Measurements from ENCODE around the gene C1orf87. TPM values are rescaled to one million over a fixed set of nuclear protein-coding genes. Genes with fewer than 3 reads are reported as not detected.

C1orf87 gene
- polyA plus RNA-seq (ENCODE audit: insufficient read depth in 1 of 5, insufficient read length in 5 of 5, low replicate concordance in 1 of 5) = 1 to 10 TPM in 4 of 5 donors, under 1 TPM in 1; 0.84 to 4.8 (median 3.3) TPM
- long read RNA-seq, donor 1, partial matches to known transcripts = 0 of 2 reads
- long read RNA-seq, donor 1, other reads (novel, unspliced or antisense) = 0 of 2 reads
- long read RNA-seq, donor 2 = 0 reads
- long read RNA-seq, donor 3 = 0 reads
- long read RNA-seq, donor 4, partial matches to known transcripts = 0 of 1 reads
- long read RNA-seq, donor 4, other reads (novel, unspliced or antisense) = 0 of 1 reads
- long read RNA-seq, donor 5 = 0 reads
- long read RNA-seq, donor 6 = 0 reads
- long read RNA-seq, donor 7, partial matches to known transcripts = 0 of 2 reads
- long read RNA-seq, donor 7, other reads (novel, unspliced or antisense) = 0 of 2 reads
- long read RNA-seq, donor 8 = 0 reads

DNA sequence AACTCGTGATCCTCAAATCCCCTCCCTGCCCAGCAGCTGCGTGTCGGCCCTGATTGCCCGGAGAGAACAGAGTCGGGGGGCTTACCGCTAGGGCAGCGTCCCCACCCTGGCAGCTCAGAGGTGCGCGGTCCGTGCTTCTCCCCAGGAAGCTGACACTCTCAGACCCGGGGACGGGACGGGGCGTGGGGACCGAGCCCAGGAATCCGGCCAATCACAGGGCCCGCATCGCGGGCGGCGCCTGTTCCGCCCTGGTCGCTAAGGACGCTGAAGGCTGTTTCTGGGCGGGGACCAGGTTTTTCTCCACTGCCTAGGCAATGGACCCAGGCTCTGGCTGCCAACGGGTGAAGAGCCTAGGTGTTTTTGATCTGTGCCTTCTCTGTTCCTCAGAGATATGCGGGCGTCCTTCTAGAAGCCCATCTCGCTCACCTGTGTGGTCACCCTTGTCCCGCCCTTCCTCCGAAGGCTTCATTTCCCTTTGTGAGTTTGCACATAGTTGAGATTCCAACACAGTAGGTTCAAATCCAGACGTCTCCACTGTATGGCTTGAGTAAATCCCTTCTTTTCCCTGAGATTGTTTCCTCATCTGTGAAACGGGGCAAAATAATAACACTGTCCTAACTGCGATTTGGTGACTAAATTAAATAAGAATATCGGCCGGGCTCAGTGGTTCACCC lies at the start of gene C1orf87:
Gene C1orf87, minus strand, starts transcription at position 166 of the 674 bp plus-strand sequence. CDS start 1,127 bp downstream, outside the sequence.
- no peak for DNase-seq

GRCh38 chr1:60118085-60118484 lies 44.5 kb upstream of the C1orf87 start:
- DNase-seq = no peak

GRCh38 chr1:60114745-60115318 lies 41.3 kb upstream of the C1orf87 start:
- DNase-seq = no peak

DNA sequence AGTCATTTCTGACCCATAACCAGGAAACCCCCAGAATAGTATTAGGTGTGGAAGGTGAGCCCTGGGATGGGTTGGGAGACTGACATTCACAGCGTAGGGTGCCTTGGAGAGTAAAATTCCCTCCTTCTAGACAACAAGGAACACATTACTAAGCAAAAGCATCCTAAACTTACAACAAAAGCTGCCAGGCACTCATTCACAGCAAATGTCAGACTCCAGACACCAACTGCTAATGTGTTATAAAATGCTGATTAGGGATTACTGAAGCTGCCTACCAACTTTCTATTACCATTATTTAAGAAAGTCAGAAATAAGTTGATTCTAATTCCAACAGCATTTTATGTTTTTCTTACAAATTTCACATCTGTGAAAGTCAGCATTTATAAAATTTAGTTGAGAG lies 40.0 kb upstream of the C1orf87 start:
- DNase-seq = no peak

GRCh38 chr1:60113028-60113427 lies 39.5 kb upstream of the C1orf87 start:
- DNase-seq = no peak

GRCh38 chr1:60111716-60112115 lies 38.1 kb upstream of the C1orf87 start:
- no peak for DNase-seq

- DNase-seq = no peak
Measured at GRCh38 chr1:60111118-60111517, 37.5 kb upstream of the C1orf87 start.

- peak in 1 of 2 donors; percentile 12 for DNase-seq
Measured at GRCh38 chr1:60108196-60108595, 34.6 kb upstream of the C1orf87 start.

DNA sequence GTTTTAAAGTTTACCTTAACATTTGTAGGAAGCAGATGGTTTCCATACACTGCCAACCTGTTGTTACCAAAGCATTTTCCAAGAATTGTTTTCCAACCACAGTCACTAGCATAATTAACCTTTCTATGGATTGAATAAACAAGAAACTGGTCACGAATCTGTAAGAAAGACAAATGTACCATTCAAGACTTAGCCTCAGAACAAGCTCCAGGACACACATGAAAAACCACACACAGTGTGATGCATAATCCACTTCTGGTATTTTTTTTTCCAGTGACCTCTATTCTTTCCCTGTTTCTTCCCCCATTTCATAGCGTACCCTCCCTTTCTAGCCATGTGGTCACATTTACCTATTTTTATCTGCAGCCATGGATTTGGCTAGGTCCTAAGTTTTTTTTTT lies 29.6 kb upstream of the C1orf87 start:
- no peak for DNase-seq

GRCh38 chr1:60102267-60103061 lies 28.9 kb upstream of the C1orf87 start:
- no peak for DNase-seq

DNA sequence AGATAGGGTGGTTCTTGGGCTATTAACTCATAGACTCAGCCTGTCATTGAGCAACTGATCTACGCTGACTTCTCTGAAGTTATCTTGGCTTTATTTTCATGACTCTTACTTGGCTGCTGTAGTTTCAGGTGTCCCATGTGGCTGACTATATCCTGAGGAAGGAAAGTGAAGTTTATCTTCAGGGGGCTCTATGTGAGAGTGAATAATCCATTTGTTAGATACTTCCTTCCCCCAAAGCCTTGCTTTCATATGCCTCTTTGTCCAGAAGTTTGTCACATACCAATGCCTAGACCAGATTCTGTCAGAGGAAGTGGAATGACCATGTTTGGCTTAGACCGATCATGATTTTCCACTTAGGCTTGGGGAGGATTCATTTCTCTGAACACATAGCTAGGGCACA lies 27.9 kb upstream of the C1orf87 start:
- no peak for DNase-seq

DNA sequence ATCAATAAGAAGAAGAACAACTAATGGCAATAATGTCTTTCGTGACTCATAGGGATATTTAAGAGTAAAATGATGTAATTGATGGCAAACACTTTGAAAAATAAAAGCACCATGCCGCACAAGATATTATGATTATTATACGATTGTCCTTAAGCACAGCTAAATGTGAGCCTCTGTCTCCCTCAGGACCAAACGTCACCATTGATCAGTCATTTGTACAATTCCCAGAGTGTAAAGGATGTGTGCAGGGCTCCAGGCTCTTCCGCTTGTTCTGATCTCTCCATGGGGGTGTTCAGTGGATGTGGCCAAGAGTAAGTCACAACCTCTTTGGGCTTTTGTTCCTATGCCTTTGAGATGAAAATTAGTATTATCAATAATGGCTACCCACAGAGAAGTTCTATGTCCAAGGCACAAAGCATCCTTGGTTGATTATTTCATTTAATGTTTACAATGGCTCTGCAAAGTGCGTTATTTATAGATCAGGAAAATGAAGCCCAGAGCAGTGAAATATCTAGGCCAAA lies 17.7 kb upstream of the C1orf87 start:
- no peak for DNase-seq

GRCh38 chr1:60090655-60091054 lies 17.1 kb upstream of the C1orf87 start:
- no peak for DNase-seq

DNA sequence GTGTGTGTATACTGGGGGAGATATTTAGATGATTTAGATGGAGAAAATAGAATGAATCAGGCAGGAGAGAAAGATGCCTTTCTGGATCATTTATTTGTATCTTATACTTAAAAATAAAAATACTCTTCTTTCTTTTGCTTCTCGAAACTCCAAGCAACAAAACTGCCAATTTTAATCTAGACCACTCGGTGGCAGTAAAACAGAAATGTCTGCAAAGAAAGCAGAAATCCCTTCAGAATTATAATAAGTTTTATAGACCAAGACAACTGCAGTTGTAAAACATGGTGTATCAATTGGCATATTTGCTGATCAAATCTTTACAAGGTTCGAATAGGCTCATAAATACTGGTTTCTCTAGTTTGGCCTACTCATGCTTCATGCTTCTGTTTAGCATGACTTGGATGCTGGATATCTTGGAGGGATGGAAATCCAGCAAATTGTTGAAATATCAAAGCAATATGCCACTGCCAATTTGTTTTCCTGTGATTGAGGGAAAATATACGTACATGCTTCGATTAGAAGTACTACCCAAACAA lies 15.1 kb upstream of the C1orf87 start:
- DNase-seq = no peak

DNA sequence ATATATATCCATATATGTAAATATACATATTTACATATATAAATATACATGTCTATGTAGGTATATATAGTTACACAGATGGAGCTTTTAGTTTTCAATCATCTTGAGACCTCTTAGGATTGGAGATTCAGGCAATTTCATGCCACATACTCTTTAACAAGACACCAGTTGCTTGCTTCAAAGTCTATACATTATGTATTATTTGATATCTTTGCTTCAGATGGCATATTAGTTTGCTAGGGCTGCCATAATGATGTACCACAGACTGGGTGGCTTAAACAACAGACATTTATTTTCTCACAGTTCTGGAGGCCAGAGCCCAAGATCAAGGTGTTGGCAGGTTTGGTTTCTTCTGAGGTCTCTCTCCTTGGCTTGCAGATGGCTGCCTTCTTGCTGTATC lies 14.1 kb upstream of the C1orf87 start:
- no peak for DNase-seq

DNA sequence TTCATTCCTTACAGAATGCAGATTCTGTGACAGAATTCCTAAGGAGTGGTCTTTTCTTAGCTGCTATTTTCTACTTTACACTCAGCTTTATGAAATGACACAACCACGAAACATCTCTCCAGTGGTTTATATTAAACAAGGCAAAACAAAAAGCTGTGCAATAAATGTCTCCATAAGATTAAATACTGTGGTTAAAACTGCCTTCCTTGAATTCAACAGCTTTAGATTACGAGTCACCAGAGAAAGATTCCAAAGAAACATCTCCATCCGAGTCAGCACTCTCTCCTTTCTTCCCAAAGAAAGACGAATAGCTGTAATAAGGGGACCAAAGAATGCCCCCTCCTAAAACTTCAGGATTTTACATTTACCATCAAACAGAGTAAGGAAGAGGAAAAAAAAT lies 4.6 kb upstream of the C1orf87 start:
- DNase-seq = no peak

DNA sequence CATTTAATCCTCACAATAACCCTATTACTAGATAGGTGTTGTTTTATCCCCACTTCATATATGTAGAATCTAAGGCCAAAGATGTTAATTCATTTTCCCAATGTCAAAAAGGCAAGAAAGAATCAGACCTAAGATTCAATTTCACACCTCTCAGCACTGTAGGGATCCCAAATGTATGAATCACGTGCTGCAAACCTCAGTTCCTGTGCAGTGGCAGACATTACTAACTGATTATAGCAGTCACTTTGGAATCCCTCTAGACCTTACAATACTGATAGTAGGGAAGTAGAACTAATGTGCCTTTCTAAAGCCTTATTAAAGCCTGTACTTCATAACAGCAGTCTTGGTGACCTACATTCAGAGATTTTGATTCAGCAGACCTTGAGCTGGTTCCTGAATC lies 2.3 kb downstream of the C1orf87 start:
- DNase-seq = no peak

- DNase-seq = no peak
Measured at GRCh38 chr1:60069691-60070090, 3.9 kb downstream of the C1orf87 start.

- DNase-seq = no peak
Measured at GRCh38 chr1:60068393-60069045, 5.1 kb downstream of the C1orf87 start.

DNA sequence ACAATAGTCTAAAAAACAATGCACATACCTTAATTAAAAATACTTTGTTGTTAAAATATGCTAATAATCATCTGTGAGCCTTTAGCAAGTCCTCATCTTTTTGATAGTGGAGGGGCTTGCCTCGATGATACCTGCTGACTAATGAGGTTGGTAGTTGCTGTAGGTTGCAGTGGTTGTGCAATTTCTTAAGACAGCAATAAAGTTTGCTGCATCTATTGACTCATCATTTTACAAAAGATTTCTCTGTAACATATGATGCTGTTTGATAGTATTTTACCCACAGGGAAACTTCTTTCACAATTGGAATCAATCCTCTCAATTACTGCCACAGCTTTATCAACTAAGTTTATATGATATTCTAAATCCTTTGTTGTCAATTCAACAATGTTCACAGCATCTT lies 7.6 kb downstream of the C1orf87 start:
- no peak for DNase-seq

DNA sequence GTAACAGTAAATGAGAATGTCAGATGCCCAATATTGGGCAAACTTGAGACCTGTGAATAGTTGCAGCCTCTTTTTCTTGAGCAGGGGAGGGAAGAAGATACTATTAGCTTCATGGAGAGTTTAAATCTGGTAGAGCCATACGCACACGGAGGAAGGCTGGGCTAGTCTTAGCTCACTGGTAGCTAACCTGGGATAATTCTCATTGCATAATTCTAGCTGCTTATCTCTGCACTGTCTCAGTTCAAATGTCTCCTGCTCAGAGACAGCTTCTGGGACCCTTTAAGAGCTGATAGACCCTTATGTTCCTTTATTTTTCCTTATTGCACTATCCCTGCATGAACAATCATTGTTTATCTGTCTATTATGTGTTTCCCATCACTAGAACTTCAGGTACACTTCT lies 8.4 kb downstream of the C1orf87 start:
- no peak for DNase-seq
